Cardiac muscle cell (in vitro differentiated cells and primary cell): ENCODE measurements around the gene PSMD3. TPM values are rescaled to one million over a fixed set of nuclear protein-coding genes. Genes with fewer than 3 reads are reported as not detected.

Source experiments
- DNase-seq, 2 donors: peaks; one replicate each; pipeline versions ENCODE4 v3.0.0 to v3.0.0-alpha.2; 2010 to 2017; ENCODE audit warnings: low read depth in 1 of 2, low spot score in 1 of 2
- H3K27ac ChIP-seq: fragments of 200-600 bp; sonication (generic); 2 replicates; pipeline ENCODE4 v1.5.1; 2016
- H3K27me3 ChIP-seq: fragments of 200-600 bp; sonication (generic); 2 replicates; pipeline ENCODE4 v1.6.0; 2016; ENCODE audit warnings: control low read depth
- H3K36me3 ChIP-seq: fragments of 200-600 bp; sonication (generic); 2 replicates; pipeline ENCODE4 v1.5.1; 2016; ENCODE audit warnings: control low read depth
- H3K4me1 ChIP-seq: fragments of 200-600 bp; sonication (generic); 2 replicates; pipeline ENCODE4 v1.8.1; 2017; ENCODE audit warnings: low read depth, mild to moderate bottlenecking, mixed run types
- H3K4me3 ChIP-seq: fragments of 200-600 bp; sonication (generic); 2 replicates; pipeline ENCODE4 v1.5.1; 2016; ENCODE audit warnings: mild to moderate bottlenecking
- H3K9me3 ChIP-seq: fragments of 200-600 bp; sonication (generic); 2 replicates; pipeline ENCODE4 v1.5.1; 2017; ENCODE audit warnings: low read depth, mild to moderate bottlenecking, control low read depth
- polyA plus RNA-seq: library from polyadenylated mRNA; unstranded; fragments of >200 nt; fragmentation: Nextera tagmentation; extraction: Ambion mirVana; gene quantifications from 2 replicates; pipeline ENCODE4 v1.2.1, GENCODE V29; 2016
- total RNA-seq: library from RNA; depleted of rRNA; stranded (reverse); fragments of >200 nt; gene quantifications from 2 replicates; pipeline ENCODE4 v1.2.3, GENCODE V29; 2016
- TF ChIP-seq, protein P1 (sequence below): IDR thresholded peaks from 2 replicates; pipeline ENCODE4 v1.5.1; 2012; ENCODE audit warnings: low read depth, mild to moderate bottlenecking, low read length

PSMD3 gene
- total and polyA plus RNA-seq, 2 experiments from 2014 or later = 139 to 154 TPM

DNA sequence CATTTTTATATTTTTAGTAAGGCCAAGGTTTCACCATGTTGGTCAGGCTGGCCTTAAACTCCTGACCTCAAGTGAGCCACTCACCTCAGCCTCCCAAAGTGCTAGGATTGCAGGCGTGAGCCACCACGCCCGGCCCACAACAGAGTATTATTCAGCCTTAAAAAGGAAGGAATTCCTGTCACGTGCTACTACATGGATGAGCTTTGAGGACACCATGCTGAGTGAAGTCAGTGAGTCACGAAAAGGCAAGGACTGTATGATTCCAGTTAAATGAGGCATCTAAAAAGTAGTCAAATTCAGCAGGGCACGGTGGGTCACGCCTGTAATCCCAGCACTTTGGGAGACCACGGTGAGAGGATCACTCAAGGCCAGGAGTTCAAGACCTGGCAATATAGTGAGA, 44.3 kb downstream of the PSMD3 start:
- no peak for DNase-seq
- H3K36me3 ChIP-seq = peaks cover 42% of the 10 kb centered on the region
- no peak overlapping the region for H3K4me3 ChIP-seq
- no peaks in the 10 kb centered on the region for H3K27me3 ChIP-seq
- H3K9me3 ChIP-seq = no peaks in the 10 kb centered on the region
- H3K4me1 ChIP-seq = no peaks in the 10 kb centered on the region
- H3K27ac ChIP-seq = no peak overlapping the region
- TF ChIP-seq, protein P1, sequence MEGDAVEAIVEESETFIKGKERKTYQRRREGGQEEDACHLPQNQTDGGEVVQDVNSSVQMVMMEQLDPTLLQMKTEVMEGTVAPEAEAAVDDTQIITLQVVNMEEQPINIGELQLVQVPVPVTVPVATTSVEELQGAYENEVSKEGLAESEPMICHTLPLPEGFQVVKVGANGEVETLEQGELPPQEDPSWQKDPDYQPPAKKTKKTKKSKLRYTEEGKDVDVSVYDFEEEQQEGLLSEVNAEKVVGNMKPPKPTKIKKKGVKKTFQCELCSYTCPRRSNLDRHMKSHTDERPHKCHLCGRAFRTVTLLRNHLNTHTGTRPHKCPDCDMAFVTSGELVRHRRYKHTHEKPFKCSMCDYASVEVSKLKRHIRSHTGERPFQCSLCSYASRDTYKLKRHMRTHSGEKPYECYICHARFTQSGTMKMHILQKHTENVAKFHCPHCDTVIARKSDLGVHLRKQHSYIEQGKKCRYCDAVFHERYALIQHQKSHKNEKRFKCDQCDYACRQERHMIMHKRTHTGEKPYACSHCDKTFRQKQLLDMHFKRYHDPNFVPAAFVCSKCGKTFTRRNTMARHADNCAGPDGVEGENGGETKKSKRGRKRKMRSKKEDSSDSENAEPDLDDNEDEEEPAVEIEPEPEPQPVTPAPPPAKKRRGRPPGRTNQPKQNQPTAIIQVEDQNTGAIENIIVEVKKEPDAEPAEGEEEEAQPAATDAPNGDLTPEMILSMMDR = no peak

DNA sequence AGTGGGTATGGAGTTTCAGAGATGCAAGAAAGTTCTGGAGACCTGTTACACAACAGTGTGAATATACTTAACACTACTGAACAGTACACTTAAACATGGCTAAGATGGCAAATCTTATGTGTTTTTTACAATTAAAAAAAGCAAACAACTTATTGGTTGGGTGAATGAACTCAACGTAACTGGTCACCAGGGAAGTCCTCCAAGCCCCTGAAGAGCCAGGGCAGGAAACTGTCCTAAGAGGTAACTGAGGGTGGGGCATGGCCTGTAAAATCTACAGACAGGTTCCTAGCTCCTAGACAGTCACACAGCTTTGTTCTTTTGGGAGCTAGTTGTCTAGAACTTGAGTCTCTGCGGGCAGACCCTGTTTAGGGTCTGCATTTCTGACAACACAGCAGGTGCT, 45.0 kb downstream of the PSMD3 start:
- peaks cover 45% of the 10 kb centered on the region for H3K36me3 ChIP-seq

DNA sequence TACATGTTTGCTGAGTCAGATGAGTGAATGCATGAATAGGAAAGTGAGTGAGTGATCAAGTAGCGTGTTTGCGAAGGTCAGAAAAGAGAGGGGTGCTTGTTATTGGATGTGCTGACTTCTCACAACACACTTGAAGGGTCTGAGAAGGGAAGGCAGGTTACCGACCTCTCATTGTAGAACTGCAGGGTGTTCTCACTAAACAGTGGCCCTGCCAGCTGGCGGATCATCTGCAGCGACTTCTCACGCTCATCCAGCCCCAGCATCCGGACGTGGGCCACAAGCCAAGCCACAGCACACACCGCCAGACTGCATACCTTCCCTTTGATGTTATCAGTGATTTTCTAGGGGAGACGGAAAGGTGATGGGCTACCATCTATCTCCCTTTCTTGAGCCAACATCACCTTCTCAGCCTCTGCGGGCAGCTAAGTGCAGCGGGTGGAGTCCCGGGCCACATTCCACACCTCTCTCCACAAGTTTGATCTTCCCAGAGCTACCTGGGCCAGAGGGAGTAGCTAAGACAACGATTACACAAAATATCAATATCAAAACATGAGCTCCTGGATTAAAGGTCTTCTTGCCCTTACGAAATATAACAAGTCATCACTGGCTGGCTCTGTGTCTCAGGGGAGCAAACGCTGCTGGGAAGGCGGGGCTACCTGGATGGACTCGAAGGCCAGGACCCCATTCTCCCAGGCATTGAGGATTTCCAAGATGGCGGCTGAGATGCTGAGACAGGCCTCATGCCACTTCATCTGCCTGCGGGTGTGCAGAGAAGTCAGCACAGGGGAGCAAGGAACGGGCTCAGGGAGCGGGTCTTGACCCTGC, 45.6 kb downstream of the PSMD3 start:
- no peaks in the 10 kb centered on the region for H3K4me1 ChIP-seq
- H3K36me3 ChIP-seq = peaks cover 45% of the 10 kb centered on the region
- no peaks in the 10 kb centered on the region for H3K9me3 ChIP-seq
- no peak for DNase-seq
- no peaks in the 10 kb centered on the region for H3K27me3 ChIP-seq
- TF ChIP-seq, protein P1 = no peak
- no peak overlapping the region for H3K4me3 ChIP-seq
- H3K27ac ChIP-seq = no peak overlapping the region

More for the DNA sequence above, 45.0 kb downstream of the PSMD3 start:
- no peak for DNase-seq
- Histone ChIP-seq H3K27me3 (no peaks in the 10 kb centered on the region), H3K27ac (no peak overlapping the region), H3K4me3 (no peak overlapping the region), H3K4me1 (no peaks in the 10 kb centered on the region), H3K9me3 (no peaks in the 10 kb centered on the region)
- TF ChIP-seq, protein P1 = no peak

DNA sequence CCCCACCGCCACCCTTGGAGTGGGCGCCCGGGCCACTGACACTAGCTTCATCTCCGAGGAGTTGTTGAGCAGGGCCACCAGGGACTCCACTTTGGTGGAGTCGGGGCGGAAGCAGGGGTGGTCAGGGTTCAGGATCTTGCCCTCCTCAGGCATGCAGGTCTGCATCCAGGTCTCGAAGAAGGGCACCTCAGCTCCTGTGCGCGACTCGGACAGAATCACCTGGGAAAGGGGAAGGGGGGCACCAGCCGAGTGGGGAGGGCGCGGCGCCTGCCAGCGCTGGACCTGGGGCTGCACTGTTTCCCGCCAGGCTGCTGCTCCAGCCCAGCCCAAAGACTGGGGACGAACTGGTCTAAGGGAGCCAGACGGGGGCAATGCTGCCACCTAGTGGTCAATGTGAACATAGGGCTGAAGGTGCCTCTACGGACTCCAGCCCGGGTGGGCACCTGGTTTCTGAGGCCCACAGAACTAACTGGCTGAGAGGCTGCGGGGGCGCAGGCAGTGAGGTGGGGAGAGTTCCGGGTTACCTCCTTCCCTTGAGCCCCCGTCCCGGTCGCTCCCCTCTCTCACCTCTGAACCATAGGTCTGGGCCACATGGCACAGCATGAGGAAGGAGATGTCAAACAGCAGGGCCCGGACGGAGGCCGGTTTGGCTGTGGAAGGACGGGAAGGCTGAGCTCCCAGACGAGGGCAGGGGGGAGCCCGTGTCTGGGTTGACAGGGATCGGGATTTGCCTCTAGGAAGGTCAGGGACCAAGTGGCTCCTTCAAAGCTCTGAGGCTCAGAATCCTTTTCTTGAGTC, 46.4 kb downstream of the PSMD3 start:
- Histone ChIP-seq H3K27ac (no peak overlapping the region), H3K36me3 (peaks cover 39% of the 10 kb centered on the region), H3K4me3 (no peak overlapping the region), H3K27me3 (no peaks in the 10 kb centered on the region), H3K9me3 (no peaks in the 10 kb centered on the region), H3K4me1 (no peaks in the 10 kb centered on the region)
- peak; percentile 86 to 92 for DNase-seq
- TF ChIP-seq, protein P1 = peak; percentile 89

DNA sequence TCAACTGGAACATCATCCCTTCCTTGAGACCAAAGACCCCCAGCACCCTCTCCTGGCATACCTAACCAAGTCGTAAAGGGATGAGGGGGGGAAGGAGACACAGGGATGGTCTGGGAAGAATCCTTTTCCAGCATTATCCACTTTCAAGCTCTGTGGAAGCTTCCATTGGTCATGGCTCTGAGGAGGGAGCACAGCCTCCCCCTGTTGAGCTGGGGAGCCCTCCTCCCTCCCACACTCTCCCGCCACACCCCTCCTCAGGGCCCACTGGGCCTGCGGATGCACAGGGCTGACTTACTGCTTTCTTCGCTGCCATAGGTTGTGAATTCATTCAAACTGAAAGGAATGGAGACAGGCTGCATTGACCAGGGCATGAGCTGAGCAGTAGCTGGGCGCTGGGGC, 47.0 kb downstream of the PSMD3 start:
- no peak overlapping the region for H3K4me3 ChIP-seq
- no peak for DNase-seq
- no peak overlapping the region for H3K27ac ChIP-seq
- H3K27me3 ChIP-seq = no peaks in the 10 kb centered on the region
- no peaks in the 10 kb centered on the region for H3K4me1 ChIP-seq
- TF ChIP-seq, protein P1 = no peak
- H3K36me3 ChIP-seq = peaks cover 35% of the 10 kb centered on the region
- H3K9me3 ChIP-seq = no peaks in the 10 kb centered on the region
